Panc1 (cell line): ENCODE measurements around the gene SVIL. TPM values are rescaled to one million over a fixed set of nuclear protein-coding genes. Genes with fewer than 3 reads are reported as not detected.

ENCODE experiments used
- ATAC-seq: fragments of 200-7000 bp; cut with Tn5 transposase; 2 replicates; pipeline ENCODE4 v1.9.1; 2020; ENCODE audit warnings: mild to moderate bottlenecking, moderate library complexity
- BruUV-seq: library from RNA; stranded (reverse); fragments of 400-500 nt; replicated peaks from 2 replicates; lab custom pipeline; 2021; lab: Mats Ljungman, UMichigan
- CTCF ChIA-PET: fragments of 300-600 bp; sonication (Branson Sonifier 250); formaldehyde crosslinking; loops from one replicate; lab custom pipeline; 2022; ENCODE audit warnings: antibody characterized with exemption; lab: Charles Lee
- POLR2A ChIA-PET: fragments of 300-600 bp; sonication (Branson Sonifier 250); formaldehyde crosslinking; loops from one replicate; lab custom pipeline; 2022; ENCODE audit warnings: antibody characterized with exemption; lab: Charles Lee
- DNase-seq: peaks from one replicate; pipeline ENCODE4 v3.0.0-alpha.2; 2010; ENCODE audit warnings: low read depth, low spot score
- H3K27ac ChIP-seq: 2 replicates; pipeline ENCODE4 v1.5.1; 2011; ENCODE audit warnings: mild to moderate bottlenecking, low read length, inconsistent platforms
- H3K27me3 ChIP-seq: fragments of 200-500 bp; sonication (Bioruptor generic); 2 replicates; pipeline ENCODE4 v1.6.0; 2014; ENCODE audit warnings: low read length, inconsistent platforms; ENCODE audit not compliant: control insufficient read depth, insufficient read depth
- H3K36me3 ChIP-seq: fragments of 200-500 bp; sonication (Bioruptor generic); 2 replicates; pipeline ENCODE4 v1.5.1; 2014; ENCODE audit warnings: inconsistent platforms, mild to moderate bottlenecking, low read length, moderate library complexity; ENCODE audit not compliant: control insufficient read depth, insufficient read depth
- H3K4me1 ChIP-seq: 2 replicates; pipeline ENCODE4 v1.5.1; 2011; ENCODE audit warnings: inconsistent platforms, mild to moderate bottlenecking, low read length, moderate library complexity; ENCODE audit not compliant: control insufficient read depth, insufficient read depth
- H3K4me3 ChIP-seq, 2 experiments: 2 replicates each; pipeline ENCODE4 v1.5.1; 2011 to 2012; ENCODE audit warnings: low read depth in 2 of 2, low read length in 2 of 2, mild to moderate bottlenecking in 2 of 2, inconsistent platforms in 1 of 2, moderate library complexity in 1 of 2
- H3K9me3 ChIP-seq: fragments of 200-500 bp; sonication (Bioruptor generic); 2 replicates; pipeline ENCODE4 v1.5.1; 2014; ENCODE audit warnings: low read depth, mild to moderate bottlenecking, inconsistent platforms, low read length, moderate library complexity; ENCODE audit not compliant: control insufficient read depth, insufficient read depth
- POLR2AphosphoS5 ChIP-seq: IDR thresholded peaks from 2 replicates; pipeline ENCODE4 v1.6.1; 2012; ENCODE audit warnings: mild to moderate bottlenecking, low read depth, low read length, moderate library complexity
- SIN3A ChIP-seq: IDR thresholded peaks from 2 replicates; pipeline ENCODE4 v1.6.1; 2012; ENCODE audit warnings: low read depth, mild to moderate bottlenecking, low read length, moderate library complexity, borderline replicate concordance; ENCODE audit not compliant: insufficient read depth
- TCF7L2 ChIP-seq: IDR thresholded peaks from 2 replicates; pipeline ENCODE4 v1.6.1; 2011; ENCODE audit warnings: mild to moderate bottlenecking, low read depth, low read length, inconsistent platforms
- in situ Hi-C: cut with HindIII; loops from 2 replicates; pipeline ENCODE4 v1.10.0; 2016; ENCODE audit warnings: low sequenced_read_pairs, low pct_unique_long_range_greater_than_20kb
- intact Hi-C: fragments of 100-400 bp; cut with micrococcal nuclease; formaldehyde crosslinking; loops from one replicate; pipeline ENCODE4 v1.10.0; 2022; ENCODE audit not compliant: unreplicated experiment
- total RNA-seq: library from RNA; stranded (reverse); gene quantifications from one replicate; pipeline ENCODE4 v1.2.1, GENCODE V29; 2021; ENCODE audit not compliant: unreplicated experiment
- TF ChIP-seq, protein P1 (sequence below), 2 experiments: IDR thresholded peaks; 2 replicates each; pipeline ENCODE4 v1.6.1; 2011 to 2012; ENCODE audit warnings: low read depth in 2 of 2, control low read depth in 1 of 2, low read length in 1 of 2, mild to moderate bottlenecking in 1 of 2, moderate library complexity in 1 of 2; ENCODE audit not compliant: insufficient read depth in 1 of 2
- TF ChIP-seq, protein P2 (sequence below): fragments of 450-650 bp; IDR thresholded peaks from 2 replicates; pipeline ENCODE4 v1.5.1; 2017; ENCODE audit warnings: mild to moderate bottlenecking

Gene SVIL
- total RNA-seq, 1 experiment from 2014 or later, result 72.8 TPM

DNA sequence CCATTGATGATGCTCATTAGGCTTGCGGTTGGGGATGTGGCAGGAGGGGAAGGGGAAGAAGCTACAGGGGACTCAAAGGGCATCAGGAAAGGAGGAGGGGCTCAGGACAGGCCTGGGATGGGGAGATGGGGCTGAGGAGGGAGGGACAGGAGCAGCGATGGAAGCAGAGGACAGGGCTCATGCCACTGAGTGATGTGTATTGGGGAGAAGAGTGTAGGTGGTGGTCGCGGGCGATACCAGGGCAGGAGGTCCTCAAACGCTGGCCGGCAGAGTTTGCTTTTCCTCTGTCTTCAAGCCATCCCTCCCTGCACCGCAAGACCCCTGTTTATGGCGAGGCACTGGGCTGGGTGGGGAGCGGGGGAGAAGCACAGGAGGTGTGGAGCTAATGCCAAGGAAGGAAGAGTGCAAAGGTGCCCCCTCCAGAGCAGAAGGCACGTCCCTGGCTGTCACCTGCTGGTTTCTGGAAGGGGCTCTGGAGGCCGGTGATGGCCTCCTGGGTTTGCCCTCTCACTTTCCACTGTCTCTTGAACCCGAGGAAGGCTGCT lies 134.7 kb downstream of the SVIL start:
- Histone ChIP-seq H3K4me3 (no peak overlapping the region), H3K36me3 (no peaks in the 10 kb centered on the region; the same call in 1 of the 2 replicates), H3K4me1 (no peaks in the 10 kb centered on the region), H3K9me3 (no peaks in the 10 kb centered on the region), H3K27ac (no peak overlapping the region), H3K27me3 (no peaks in the 10 kb centered on the region)
- ChIA-PET CTCF (no interaction called here), POLR2A (no interaction called here)
- intact Hi-C loops, result no loop called here
- BruUV-seq, result no TSS peak
- in situ Hi-C loops, result no loop called here
- TF ChIP-seq, protein P1, sequence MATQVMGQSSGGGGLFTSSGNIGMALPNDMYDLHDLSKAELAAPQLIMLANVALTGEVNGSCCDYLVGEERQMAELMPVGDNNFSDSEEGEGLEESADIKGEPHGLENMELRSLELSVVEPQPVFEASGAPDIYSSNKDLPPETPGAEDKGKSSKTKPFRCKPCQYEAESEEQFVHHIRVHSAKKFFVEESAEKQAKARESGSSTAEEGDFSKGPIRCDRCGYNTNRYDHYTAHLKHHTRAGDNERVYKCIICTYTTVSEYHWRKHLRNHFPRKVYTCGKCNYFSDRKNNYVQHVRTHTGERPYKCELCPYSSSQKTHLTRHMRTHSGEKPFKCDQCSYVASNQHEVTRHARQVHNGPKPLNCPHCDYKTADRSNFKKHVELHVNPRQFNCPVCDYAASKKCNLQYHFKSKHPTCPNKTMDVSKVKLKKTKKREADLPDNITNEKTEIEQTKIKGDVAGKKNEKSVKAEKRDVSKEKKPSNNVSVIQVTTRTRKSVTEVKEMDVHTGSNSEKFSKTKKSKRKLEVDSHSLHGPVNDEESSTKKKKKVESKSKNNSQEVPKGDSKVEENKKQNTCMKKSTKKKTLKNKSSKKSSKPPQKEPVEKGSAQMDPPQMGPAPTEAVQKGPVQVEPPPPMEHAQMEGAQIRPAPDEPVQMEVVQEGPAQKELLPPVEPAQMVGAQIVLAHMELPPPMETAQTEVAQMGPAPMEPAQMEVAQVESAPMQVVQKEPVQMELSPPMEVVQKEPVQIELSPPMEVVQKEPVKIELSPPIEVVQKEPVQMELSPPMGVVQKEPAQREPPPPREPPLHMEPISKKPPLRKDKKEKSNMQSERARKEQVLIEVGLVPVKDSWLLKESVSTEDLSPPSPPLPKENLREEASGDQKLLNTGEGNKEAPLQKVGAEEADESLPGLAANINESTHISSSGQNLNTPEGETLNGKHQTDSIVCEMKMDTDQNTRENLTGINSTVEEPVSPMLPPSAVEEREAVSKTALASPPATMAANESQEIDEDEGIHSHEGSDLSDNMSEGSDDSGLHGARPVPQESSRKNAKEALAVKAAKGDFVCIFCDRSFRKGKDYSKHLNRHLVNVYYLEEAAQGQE (IDR thresholded peaks at IDR 0.05; ENCODE audit: insufficient read depth in 1 of 2, low read depth in 2 of 2, low read length in 1 of 2), result no peak
- TF ChIP-seq SIN3A, result no peak
- TF ChIP-seq POLR2AphosphoS5, result no peak
- TF ChIP-seq, protein P2, sequence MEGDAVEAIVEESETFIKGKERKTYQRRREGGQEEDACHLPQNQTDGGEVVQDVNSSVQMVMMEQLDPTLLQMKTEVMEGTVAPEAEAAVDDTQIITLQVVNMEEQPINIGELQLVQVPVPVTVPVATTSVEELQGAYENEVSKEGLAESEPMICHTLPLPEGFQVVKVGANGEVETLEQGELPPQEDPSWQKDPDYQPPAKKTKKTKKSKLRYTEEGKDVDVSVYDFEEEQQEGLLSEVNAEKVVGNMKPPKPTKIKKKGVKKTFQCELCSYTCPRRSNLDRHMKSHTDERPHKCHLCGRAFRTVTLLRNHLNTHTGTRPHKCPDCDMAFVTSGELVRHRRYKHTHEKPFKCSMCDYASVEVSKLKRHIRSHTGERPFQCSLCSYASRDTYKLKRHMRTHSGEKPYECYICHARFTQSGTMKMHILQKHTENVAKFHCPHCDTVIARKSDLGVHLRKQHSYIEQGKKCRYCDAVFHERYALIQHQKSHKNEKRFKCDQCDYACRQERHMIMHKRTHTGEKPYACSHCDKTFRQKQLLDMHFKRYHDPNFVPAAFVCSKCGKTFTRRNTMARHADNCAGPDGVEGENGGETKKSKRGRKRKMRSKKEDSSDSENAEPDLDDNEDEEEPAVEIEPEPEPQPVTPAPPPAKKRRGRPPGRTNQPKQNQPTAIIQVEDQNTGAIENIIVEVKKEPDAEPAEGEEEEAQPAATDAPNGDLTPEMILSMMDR, result no peak
- no peak for TF ChIP-seq TCF7L2
- DNase-seq (no peak), ATAC-seq (no peak)

DNA sequence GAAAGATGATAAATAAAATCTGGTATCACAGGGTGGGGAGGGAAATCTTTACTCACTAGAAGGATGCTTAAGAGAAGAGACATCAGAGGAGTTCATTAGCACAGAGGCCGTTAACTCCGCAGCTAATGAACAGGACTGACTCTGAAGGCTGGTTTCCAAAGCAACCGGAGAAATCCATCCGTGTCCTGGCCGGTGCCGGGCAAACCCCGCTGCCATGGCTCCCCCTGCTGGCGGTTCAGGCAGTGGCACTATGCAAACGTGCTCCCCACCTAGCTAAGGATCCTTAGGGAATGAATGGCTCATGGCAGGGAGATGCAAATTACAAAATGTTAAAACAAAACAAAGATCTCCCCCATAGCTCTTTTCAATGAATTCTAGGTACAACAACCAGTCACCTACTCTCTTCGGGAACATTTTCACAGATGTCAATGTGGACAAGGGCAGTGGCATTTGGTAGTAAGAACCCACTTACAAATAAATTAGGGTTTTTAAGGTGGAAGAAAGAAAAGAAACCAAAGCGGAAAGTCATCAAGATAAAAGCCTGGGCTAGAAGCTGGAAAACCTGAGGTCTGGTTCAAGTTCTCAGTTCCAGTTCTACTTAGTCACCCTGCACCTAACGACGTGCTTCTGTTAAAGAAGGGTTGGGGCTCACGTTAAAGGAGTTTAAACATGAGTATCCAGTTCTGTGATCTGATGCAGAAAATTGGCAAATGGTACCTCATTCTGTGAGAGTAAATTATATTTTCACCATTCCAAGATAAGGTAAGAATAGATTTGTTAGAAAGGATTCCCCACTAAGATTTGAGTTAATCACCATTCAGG lies 138.2 kb downstream of the SVIL start:
- Histone ChIP-seq H3K27ac (no peak overlapping the region), H3K9me3 (no peaks in the 10 kb centered on the region), H3K27me3 (no peaks in the 10 kb centered on the region), H3K4me3 (no peak overlapping the region), H3K4me1 (no peaks in the 10 kb centered on the region), H3K36me3 (no peaks in the 10 kb centered on the region; the same call in 1 of the 2 replicates)
- intact Hi-C loops (no loop called here), in situ Hi-C loops (no loop called here)
- DNase-seq (no peak), ATAC-seq (peak; percentile 97)
- ChIA-PET POLR2A (no interaction called here), CTCF (interaction anchor here (0.6 kb wide), 1 partner anchor 17 kb away, joined by 3 read pairs; no protein-coding TSS in a partner anchor)
- TF ChIP-seq, protein P2, result peak; percentile 93
- no peak for TF ChIP-seq TCF7L2
- BruUV-seq, result no TSS peak
